Spinal cord (tissue), 10 donors: ENCODE results near the gene GPR18. TPM values are rescaled to one million over a fixed set of nuclear protein-coding genes. Genes with fewer than 3 reads are reported as not detected.
A peak's percentile ranks its signal among the peaks of the same experiment; 100 is the strongest.

Source experiments
- DNase-seq, 6 donors: peaks; one replicate each; pipeline versions ENCODE4 v3.0.0 to v3.0.0-alpha.2; 2013 to 2015; ENCODE audit warnings: low spot score in 6 of 6, low read depth in 4 of 6
- H3K27ac ChIP-seq: one replicate; pipeline ENCODE4 v1.5.1; 2013; ENCODE audit warnings: low read depth, low read length, control low read depth
- H3K27me3 ChIP-seq: one replicate; pipeline ENCODE4 v1.6.1; 2013; ENCODE audit warnings: low read length; ENCODE audit not compliant: control insufficient read depth, insufficient read depth
- H3K36me3 ChIP-seq: one replicate; pipeline ENCODE4 v1.6.1; 2013; ENCODE audit warnings: low read length; ENCODE audit not compliant: control insufficient read depth, insufficient read depth
- H3K4me1 ChIP-seq: one replicate; pipeline ENCODE4 v1.6.1; 2013; ENCODE audit warnings: low read length; ENCODE audit not compliant: control insufficient read depth, insufficient read depth
- H3K4me3 ChIP-seq: one replicate; pipeline ENCODE4 v1.5.1; 2013; ENCODE audit warnings: low read depth, low read length, control low read depth
- H3K9me3 ChIP-seq: one replicate; pipeline ENCODE4 v1.6.1; 2013; ENCODE audit warnings: low read length; ENCODE audit not compliant: control insufficient read depth, insufficient read depth
- WGBS: methylation state at CpG from one replicate; pipeline ENCODE4 v1.1.5; 2013; ENCODE audit warnings: missing lambda C conversion rate; ENCODE audit not compliant: insufficient coverage; 5-methylcytosine and 5-hydroxymethylcytosine counted together
- polyA plus RNA-seq, 2 donors: library from polyadenylated mRNA; unstranded; fragments of 120-200 nt; gene quantifications; one replicate each; pipeline ENCODE4 v1.2.1, GENCODE V29; 2013; ENCODE audit not compliant: insufficient read length in 2 of 2
- total RNA-seq, 2 donors: library from RNA; depleted of rRNA in 1 of 2; stranded (reverse); fragments of 120-200 nt in 1 of 2; fragments of >200 nt in 1 of 2; gene quantifications; one replicate each; pipeline versions ENCODE4 v1.2.3 to v1.2.4, GENCODE V29; 2013 to 2014
- donor health status: healthy.

The GPR18 gene
- total and polyA plus RNA-seq, 4 donors: 0.23 TPM; not detected in 3

DNA sequence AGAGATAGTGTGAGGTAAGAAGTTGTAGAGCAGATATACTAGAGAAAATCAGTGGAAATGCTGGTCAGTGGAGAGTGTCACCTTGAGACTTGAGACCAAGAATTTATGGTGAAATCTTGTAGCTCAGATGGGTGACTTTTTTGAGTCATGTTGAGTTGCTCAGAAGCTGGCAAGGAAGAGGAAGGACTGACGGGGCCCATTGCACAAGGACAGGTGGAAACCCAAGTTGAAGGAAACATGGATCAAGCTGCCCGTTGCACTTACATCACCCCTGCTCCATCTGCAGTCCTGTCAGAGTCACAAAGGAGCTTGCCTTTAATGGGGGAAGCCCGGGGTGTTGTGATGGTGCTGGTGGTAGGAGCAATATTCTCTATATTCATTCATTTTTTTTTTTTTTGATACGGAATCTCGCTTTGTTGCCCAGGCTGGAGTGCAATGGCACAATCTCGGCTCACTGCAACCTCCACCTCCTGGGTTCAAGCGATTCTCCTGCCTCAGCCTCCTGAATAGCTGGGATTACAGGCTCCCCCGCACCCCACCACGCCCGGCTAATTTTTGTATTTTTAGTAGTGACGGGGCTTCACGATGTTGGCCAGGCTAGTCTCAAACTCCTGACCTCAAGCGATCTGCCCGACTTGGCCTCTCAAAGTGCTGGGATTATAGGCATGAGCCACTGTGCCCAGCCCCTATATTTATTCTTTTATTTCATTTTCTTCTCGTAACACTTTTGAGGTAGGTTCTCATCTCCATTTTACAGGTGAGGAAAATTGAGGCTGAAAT, 30.1 kb downstream of the GPR18 start:
- no peaks in the 10 kb centered on the region for H3K36me3 ChIP-seq
- H3K27me3 ChIP-seq: no peaks in the 10 kb centered on the region
- WGBS: 100% methylated on average over 6 of the region's 15 CpGs
- H3K4me3 ChIP-seq: no peak overlapping the region
- peaks cover 2% of the 10 kb centered on the region for H3K9me3 ChIP-seq
- no peak for DNase-seq
- H3K4me1 ChIP-seq: no peaks in the 10 kb centered on the region
- H3K27ac ChIP-seq: no peak overlapping the region

DNA sequence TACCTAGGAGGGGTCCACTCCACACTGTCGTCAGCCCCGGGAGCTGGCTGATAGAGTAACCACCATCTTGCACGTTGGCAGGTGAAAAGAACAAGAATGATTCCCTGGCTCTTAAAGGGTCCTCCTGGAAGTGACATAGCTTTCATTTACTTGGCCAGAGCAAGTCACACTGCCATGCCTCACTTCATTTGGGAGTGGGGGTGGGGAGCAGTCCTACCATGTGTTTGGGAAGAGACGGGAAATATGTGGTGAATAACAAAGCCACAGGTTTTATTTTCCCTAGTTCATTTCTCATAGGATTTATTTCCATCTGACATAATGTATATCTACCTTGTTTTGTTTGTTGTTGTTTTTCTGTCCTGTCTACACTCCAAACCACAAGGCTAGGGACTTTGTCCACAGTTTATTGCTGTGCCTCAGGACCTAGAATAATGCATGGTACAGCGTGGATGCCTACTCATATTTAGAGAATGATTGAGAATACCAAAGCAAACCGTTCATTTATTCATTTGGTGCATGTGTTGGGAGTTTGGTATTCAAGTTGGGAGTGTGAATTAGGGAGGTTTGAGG, 30.8 kb downstream of the GPR18 start:
- WGBS: 97% methylated on average over 5 of the region's 6 CpGs
- H3K27ac ChIP-seq: no peak overlapping the region
- H3K27me3 ChIP-seq: no peaks in the 10 kb centered on the region
- H3K4me3 ChIP-seq: no peak overlapping the region
- DNase-seq: no peak
- H3K4me1 ChIP-seq: no peaks in the 10 kb centered on the region
- no peaks in the 10 kb centered on the region for H3K36me3 ChIP-seq
- H3K9me3 ChIP-seq: peaks cover 4% of the 10 kb centered on the region

DNA sequence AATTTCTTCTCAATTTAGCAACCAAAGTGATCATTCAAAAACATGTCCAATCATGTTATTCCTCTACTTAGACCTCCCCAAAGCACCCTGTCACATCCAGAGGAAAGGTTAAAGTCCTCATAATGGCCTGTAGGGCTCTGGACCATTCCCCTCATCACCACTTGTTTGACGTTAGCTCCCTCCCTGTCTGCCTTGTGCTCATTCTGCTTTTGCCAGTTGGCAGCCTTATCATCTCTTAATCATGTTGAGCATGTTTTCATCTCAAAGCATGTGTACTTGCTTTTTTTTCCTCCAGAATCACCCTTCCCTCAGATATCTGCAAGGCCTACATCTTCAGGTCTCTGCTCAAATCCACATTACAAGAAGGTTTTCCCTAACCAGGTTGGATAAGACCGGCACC, 31.7 kb downstream of the GPR18 start:
- Histone ChIP-seq H3K9me3 (peaks cover 4% of the 10 kb centered on the region), H3K27ac (no peak overlapping the region), H3K27me3 (no peaks in the 10 kb centered on the region), H3K36me3 (no peaks in the 10 kb centered on the region), H3K4me1 (no peaks in the 10 kb centered on the region), H3K4me3 (no peak overlapping the region)
- 82% methylated on average over 2 of the region's 2 CpGs for WGBS
- no peak for DNase-seq

DNA sequence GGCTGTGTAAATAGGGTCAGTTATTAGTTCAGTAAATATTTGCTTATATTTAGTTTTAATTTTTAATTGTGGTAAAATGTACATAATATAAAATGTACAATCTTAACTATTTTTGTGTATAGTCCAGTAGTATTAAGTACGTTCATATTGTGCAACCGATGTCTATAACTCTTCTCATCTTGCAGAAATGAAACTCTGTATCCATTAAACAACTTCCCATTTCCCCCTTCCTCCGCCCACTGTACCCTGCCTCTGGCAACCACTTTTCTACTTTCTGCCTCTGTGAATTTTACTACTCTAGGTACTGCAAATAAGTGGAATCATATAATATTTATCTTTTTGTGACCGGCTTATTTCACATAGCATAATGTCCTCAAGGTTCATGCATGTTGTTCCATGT, 33.1 kb downstream of the GPR18 start:
- no peak for DNase-seq
- Histone ChIP-seq H3K27me3 (no peaks in the 10 kb centered on the region), H3K27ac (no peak overlapping the region), H3K4me3 (no peak overlapping the region), H3K36me3 (no peaks in the 10 kb centered on the region), H3K4me1 (no peaks in the 10 kb centered on the region), H3K9me3 (peaks cover 4% of the 10 kb centered on the region)
- WGBS: 100% methylated on average over 1 of the region's 4 CpGs

DNA sequence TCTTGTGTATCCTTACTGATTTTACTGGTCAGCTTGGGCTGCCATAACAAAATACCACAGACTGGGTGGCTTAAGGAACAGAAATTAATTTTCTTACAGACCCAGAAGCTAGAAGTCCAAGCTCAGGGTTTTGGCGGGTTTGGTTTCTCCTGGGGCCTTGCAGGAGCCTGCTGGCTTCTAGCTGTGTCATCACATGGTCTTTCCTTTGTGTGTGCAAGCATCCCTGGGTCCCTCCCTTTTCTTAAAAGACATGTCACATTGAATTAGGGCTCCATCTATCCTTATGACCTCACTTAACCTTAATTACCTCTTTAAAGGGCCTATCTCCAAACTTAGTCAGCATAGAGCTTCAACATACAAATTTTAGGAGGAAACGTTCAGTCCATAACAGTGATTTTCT, 34.2 kb downstream of the GPR18 start:
- no peaks in the 10 kb centered on the region for H3K36me3 ChIP-seq
- no peak overlapping the region for H3K27ac ChIP-seq
- 80% methylated on average over 1 of the region's 2 CpGs for WGBS
- no peak overlapping the region for H3K4me3 ChIP-seq
- H3K9me3 ChIP-seq: peaks cover 4% of the 10 kb centered on the region
- no peak for DNase-seq
- H3K4me1 ChIP-seq: no peaks in the 10 kb centered on the region
- H3K27me3 ChIP-seq: no peaks in the 10 kb centered on the region

DNA sequence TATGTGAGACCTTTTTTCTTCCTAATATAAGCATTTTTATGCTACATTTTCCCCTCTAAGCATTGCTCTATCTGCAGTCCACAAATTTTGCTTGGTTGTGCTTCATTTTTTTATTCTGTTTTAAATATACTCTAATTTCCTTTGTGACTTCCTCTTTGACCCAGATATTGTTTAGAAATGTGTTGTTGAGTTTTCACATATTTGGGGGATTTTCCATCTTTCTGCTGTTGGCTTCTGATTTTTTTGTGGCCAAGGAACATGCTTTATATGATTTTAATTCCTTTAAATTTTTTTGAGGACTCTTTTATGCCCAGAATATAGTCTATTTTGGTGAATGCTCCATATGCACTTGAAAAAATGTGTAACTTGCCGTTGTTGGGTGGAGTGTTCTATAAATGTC, 34.6 kb downstream of the GPR18 start:
- no peak for DNase-seq
- Histone ChIP-seq H3K4me1 (no peaks in the 10 kb centered on the region), H3K4me3 (no peak overlapping the region), H3K27ac (no peak overlapping the region), H3K36me3 (no peaks in the 10 kb centered on the region), H3K9me3 (peaks cover 4% of the 10 kb centered on the region), H3K27me3 (no peaks in the 10 kb centered on the region)
- WGBS: no CpG with 5 or more reads among the region's 1 CpG

DNA sequence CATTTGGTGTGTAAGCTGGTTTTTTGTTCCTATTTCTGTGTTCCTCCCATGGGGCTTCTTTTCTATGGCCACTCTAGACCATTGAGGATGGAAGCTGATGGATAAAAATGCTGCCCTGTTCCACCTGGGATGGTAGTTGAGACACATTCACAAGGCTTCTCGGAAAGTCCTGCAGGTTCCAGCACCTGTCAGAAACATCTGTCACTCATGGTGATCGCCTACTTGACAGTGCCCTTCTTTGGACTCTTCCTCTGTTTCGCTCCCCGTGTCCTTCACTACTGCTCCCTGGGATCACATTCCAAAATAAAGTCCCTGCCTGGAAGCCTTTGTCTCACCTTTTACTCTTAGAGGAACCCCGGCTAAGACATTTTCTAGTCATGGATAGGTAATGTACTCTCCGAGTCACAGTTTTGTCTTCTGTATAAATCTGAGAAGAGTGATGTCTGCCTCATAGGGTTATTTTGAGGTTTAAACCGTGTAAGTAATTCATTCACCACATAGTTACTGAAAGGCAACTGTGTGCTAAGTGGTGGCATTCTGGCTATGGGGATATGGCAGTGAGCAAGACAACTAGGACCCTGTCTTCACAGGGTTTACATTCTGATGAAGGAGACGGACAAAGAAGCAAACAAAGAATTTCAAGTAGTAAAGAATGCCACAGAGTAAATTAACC, 36.5 kb downstream of the GPR18 start:
- H3K27ac ChIP-seq: no peak overlapping the region
- peaks cover 13% of the 10 kb centered on the region for H3K4me1 ChIP-seq
- H3K27me3 ChIP-seq: no peaks in the 10 kb centered on the region
- no peak overlapping the region for H3K4me3 ChIP-seq
- peaks cover 3% of the 10 kb centered on the region for H3K36me3 ChIP-seq
- peaks cover 4% of the 10 kb centered on the region for H3K9me3 ChIP-seq
- DNase-seq: no peak
- 92% methylated on average over 5 of the region's 8 CpGs for WGBS

DNA sequence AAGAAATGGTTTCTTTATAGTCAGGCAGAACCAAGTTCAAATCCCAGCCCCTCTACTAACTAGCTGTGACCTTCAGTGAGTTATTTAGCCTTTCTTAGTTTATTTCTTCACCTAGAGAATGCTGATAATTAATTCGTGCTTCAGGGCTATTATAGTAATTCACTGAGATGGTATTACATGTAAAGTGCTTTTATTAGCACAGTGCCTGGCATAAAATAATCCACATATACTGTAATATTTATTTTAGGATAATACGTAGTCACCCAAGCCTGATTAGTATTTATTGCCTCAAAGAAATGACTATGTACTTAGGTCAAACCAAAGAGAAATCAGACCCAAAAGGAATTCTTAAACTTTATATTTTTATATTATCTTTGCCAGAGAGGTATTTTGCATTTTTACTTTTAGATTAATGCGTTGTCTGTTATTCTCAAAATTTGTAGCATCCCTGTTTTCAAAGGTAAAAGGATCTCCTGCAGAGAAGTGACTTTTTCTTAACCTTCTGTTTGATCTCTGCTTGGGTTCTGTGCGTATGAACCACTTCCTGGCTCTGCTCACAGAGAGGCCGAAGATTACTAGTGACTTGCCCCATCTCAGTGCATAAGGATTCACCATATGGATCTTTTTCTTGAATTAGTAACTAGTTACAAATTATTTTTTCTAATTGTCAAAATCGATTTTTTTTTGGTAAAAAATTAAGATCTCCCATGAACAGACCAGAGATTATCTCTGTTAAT, 37.8 kb downstream of the GPR18 start:
- Histone ChIP-seq H3K27me3 (no peaks in the 10 kb centered on the region), H3K36me3 (peaks cover 3% of the 10 kb centered on the region), H3K4me1 (peaks cover 15% of the 10 kb centered on the region), H3K4me3 (no peak overlapping the region), H3K9me3 (peaks cover 4% of the 10 kb centered on the region), H3K27ac (no peak overlapping the region)
- WGBS: 83% methylated on average over 1 of the region's 6 CpGs
- no peak for DNase-seq

DNA sequence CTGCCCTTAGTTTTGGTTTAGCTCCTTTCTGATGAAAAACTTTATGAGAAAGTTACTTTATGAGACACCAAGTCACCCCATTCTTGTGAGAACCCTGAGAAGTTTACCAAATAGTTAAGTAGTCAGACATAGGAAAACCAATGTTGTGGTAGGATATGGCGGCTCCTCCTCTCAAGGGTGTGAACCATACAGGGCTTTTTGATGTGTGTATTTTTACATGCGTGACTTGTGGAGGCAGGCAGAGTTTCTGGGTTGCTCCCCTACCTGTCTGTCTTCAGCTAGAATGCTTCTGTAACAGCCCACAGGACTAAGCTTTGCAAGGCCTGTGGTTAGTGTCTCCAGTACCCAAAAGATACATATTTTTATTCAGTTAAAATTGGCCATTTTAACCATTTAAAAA, 39.2 kb downstream of the GPR18 start:
- no CpG with 5 or more reads among the region's 2 CpGs for WGBS
- Histone ChIP-seq H3K27ac (peak overlapping the region; percentile 10), H3K27me3 (no peaks in the 10 kb centered on the region), H3K4me3 (no peak overlapping the region), H3K36me3 (peaks cover 3% of the 10 kb centered on the region), H3K9me3 (peaks cover 4% of the 10 kb centered on the region), H3K4me1 (peaks cover 20% of the 10 kb centered on the region)
- no peak for DNase-seq
